GM18511 (cell line): ENCODE data around the gene ANK3.

ENCODE experiments used
- ATAC-seq: cut with Tn5 transposase; IDR thresholded peaks from one replicate; pipeline ENCODE4 v1.9.1; 2021; ENCODE audit warnings: mild to moderate bottlenecking, moderate library complexity; ENCODE audit not compliant: unreplicated experiment

Gene ANK3

DNA sequence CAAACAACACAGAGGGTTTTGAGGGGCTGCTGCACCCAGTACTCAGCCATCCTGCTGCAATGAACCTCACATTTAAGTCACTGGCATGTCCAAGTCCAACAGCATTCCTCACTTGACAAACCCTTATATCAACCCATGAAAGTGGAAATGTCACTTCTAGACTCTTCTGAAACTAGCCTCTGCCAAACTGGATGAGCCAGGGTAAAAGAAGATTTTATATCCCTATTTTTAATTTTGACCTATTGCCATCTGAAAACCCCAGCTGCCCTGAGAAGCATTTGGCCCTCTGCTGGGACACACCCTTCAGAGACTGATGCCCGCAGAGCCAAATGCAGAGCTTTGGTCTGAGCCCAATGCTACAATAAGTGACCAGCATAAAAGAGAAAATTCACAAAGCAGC is 201.1 kb downstream of the ANK3 start:
- ATAC-seq: no peak

DNA sequence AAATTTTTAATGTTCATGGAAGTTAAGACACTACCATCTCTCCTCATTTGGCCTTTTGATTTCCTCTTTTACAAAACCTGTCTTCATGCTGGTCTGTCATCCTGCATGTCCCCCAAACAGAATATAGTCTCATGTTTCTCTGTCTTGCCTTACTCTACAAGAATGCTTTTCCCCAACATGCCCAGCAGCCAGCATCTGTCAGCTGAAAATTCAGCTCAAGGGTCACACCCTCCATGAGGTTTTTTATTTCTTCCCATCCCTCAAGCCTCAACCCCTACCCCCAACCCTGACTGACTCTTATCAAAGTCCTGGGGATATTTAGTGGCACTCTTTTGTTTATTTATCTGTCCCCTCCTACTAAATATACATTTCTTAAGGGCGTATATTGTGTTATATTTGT is 202.0 kb downstream of the ANK3 start:
- no peak for ATAC-seq

DNA sequence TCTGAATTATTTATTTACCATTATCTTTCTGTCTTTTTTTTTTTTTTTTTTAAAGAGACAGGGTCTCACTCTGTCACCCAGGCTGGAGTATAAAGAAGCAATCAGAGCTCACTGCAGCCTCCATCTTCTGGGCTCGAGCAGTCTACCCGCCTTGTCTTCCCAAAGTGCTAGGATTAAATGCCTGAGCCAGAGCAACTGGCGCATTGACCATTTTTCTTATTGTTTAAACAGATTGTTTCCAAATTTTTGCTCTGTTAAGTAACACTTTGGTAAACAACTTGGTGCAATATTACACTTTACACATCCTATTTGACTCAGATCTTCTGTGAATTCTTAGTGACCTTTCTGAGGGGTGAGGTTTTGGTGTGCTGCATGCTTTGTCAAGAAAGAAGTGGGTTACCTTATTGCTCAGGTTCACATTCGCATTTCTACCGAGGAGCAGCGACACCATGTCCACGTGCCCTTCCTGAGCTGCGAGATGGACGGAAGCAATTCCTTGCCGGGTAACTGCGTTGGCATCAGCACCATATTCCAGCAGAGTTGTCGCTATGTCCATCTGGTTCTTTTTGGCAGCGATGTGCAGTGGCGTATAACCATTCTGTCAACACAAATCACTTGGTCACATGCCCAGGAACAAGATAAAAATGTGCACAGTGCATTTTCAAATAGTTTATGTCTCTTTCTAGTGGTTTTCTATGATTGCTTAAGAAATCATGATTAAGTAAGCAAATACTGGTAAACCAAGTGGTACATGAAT is 203.2 kb downstream of the ANK3 start:
- ATAC-seq: no peak

DNA sequence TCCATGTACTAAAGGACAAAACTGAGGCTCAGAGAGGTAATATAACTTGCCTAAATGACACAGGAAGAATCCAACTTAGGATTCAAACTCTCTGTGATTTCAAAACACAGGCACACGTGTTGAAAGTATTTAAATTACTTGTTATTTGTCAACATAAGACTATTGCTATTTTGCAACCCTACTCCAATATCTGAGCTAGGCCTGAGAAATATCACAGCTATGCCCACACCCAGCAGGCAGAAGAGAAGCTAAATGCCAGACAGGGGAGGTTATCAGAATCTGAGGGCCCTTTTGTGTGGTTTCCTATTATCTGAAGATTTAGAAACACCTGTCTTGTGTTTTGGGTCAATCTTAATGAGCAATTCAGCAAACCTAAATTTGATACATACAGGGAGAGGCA is 204.3 kb downstream of the ANK3 start:
- no peak for ATAC-seq

- ATAC-seq: no peak
Measured at GRCh38 chr10:60182691-60183090, 207.0 kb downstream of the ANK3 start.

- ATAC-seq: no peak
Measured at GRCh38 chr10:60176925-60177324, 212.8 kb downstream of the ANK3 start.

DNA sequence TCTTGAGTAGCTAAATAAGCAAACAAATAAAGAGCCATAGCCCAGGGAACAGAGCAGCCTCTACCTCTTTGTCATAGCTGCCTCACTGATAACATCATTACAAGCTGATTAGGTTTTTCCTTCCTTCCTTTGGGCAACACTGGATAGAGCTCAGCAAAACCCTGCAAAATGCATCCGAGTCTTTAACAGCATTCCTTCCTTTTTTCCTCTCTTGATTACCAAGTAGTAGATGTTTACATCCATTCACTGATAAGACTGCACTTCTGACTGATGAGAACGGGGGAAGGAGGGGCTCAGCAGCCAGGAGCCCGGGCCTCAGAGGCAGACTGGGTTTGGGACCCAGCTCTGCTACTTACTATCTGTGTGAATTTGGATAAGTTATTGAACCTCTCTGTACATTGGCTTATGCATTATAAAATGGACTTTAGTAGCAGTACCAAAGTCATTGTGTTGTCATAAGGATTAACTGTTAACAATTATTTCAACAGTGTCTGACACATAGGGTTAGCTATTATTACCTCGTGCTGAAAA is 214.2 kb downstream of the ANK3 start:
- no peak for ATAC-seq

- no peak for ATAC-seq
Measured at GRCh38 chr10:60172363-60172990, 217.2 kb downstream of the ANK3 start.

GRCh38 chr10:60171436-60172013 is 218.2 kb downstream of the ANK3 start:
- ATAC-seq: no peak

- no peak for ATAC-seq
Measured at GRCh38 chr10:60170250-60170649, 219.4 kb downstream of the ANK3 start.

DNA sequence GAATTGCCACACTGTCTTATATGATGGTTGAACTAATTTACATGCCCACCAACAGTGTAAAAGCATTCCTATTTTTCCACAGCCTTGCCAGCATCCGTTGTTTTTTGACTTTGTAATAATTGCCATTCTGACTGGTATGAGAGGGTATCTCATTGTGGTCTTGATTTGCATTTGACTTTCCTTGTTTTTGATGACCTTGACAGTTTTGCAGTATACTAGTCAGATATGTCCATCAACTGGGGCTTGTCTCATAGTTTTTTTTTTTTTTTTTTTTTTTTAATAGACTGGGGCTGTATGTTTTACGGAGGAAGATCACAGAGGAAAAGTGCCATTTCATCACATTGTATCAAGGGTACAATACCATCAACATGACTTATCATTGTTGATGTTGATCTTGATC is 220.6 kb downstream of the ANK3 start:
- no peak for ATAC-seq

DNA sequence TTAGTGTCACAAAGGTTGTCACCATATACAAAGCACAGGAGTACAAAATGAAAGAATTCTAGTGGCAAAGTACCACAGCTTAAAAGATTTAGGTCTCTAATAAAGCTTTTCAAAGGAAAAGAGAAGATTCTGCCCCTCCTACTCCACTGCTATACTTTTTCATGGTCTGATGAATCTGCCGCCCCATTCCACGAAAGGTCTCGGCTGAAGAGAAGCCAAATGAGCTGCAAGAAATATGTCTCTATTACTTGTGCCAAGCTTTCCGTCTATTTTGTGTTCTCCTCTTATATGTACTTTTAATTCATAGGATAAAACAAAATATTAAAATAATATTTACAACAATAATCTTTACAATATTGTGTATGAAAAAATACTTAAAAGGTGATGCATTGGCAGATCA is 222.6 kb downstream of the ANK3 start:
- no peak for ATAC-seq

- no peak for ATAC-seq
Measured at GRCh38 chr10:60163786-60164185, 225.9 kb downstream of the ANK3 start.

- ATAC-seq: no peak
Measured at GRCh38 chr10:60162631-60163030, 227.0 kb downstream of the ANK3 start.

- no peak for ATAC-seq
Measured at GRCh38 chr10:60155943-60156683, 233.6 kb downstream of the ANK3 start.

- no peak for ATAC-seq
Measured at GRCh38 chr10:60155099-60155877, 234.4 kb downstream of the ANK3 start.

DNA sequence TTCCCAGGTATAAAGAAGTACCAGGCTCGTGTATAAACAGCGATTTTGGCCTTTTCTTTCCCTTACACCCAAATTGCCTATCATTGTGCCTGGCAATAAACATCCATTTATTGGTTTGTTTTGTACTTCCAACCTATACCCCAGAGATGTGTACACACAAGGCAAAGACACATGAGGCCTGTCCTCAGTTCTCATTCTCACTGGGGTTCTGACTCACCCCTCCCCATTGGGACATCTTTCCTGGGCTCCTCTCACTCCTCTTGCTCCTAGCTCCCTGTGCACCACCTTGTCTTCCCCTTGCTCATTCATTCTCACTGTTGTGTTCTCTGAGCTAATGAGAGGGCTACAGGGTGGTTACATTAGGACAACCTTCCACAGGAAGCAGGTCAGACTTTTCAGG is 240.7 kb downstream of the ANK3 start:
- ATAC-seq: no peak

GRCh38 chr10:60148266-60148840 is 241.3 kb downstream of the ANK3 start:
- no peak for ATAC-seq

DNA sequence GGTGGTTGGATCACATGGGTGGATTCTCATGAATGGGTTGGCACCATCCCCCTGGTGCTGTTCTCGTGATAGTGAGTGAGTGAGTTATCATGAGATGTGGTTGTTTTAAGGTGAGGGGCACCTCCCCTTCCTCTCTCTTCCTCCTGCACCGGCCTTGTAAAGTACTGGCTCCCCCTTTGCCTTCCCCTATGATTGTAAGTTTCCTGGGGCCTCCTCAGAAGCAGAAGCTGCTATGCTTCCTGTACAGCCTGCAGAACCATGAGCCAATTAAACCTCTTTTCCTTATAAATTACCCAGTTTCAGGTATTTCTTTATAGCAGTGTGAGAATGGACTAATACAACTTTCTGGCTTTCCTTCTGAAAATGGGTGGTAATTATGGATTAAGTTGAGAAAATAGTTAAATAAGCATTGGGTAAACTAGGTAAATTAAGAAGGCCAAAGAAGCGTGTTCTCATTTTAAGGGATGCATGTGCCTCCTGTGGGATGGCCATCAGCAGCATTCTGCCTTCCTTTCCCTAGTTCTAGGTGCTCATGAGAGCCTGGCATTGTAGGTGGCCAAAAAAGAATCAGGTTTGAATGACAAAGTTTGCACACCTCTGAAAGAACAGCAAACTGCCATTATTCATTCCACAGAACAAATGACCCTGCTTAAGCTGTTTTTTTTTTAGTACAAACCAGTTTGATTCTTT is 242.0 kb downstream of the ANK3 start:
- no peak for ATAC-seq

GRCh38 chr10:60147025-60147424 is 242.7 kb downstream of the ANK3 start:
- no peak for ATAC-seq
